K562 (cell line): Measurements from ENCODE around the gene CIAO2A. TPM values are rescaled to one million over a fixed set of nuclear protein-coding genes. Genes with fewer than 3 reads are reported as not detected.

Experiments
- ATAC-seq: fragments of 200-7000 bp; cut with Tn5 transposase; 3 replicates; pipeline ENCODE4 v1.9.1; 2020; ENCODE audit warnings: moderate library complexity
- BruUV-seq: library from RNA; stranded (reverse); fragments of 400-500 nt; replicated peaks from 2 replicates; lab custom pipeline; 2021; lab: Mats Ljungman, UMichigan
- CTCF ChIA-PET: fragments of 300-600 bp; formaldehyde crosslinking; extraction: SDS; loops from one replicate; lab custom pipeline; 2021; ENCODE audit warnings: low intra/inter-chr PET ratio; lab: Yijun Ruan, JAX
- POLR2A ChIA-PET: fragments of 300-600, 350-650 bp; sonication (Branson Sonifier 250); formaldehyde crosslinking; extraction: SDS; loops from one replicate; lab custom pipeline; 2021; ENCODE audit warnings: antibody characterized with exemption, inconsistent platforms; lab: Yijun Ruan, JAX
- DNase-seq, 4 experiments: peaks; one replicate each; pipeline versions ENCODE4 v3.0.0 to v3.0.0-alpha.2; 2011 to 2018; ENCODE audit warnings: low spot score in 3 of 4, mixed read lengths in 3 of 4; ENCODE audit errors: extremely low read depth in 1 of 4
- FAIRE-seq: peaks from 2 replicates; lab custom pipeline; 2011; peaks lifted over from hg19 to GRCh38; lab: Jason Lieb, UNC
- H2AFZ ChIP-seq: 2 replicates; pipeline ENCODE4 v1.6.0; 2011; ENCODE audit warnings: low read depth, low read length, control low read depth, inconsistent platforms
- H3K27ac ChIP-seq: fragments of 200-600 bp; 3 replicates; pipeline ENCODE4 v1.8.0; 2011; ENCODE audit warnings: low read depth, mild to moderate bottlenecking, control low read depth, inconsistent platforms, low read length, moderate library complexity, mixed read lengths; ENCODE audit errors: extremely low read depth
- H3K27me3 ChIP-seq, 2 experiments: fragments of 300-600 bp in 1 of 2; 2 replicates in 1 of 2; 3 replicates in 1 of 2; pipeline versions ENCODE4 v1.6.0 to v1.8.0; 2011; ENCODE audit warnings: inconsistent platforms in 2 of 2, low read length in 2 of 2, mild to moderate bottlenecking in 1 of 2, mixed read lengths in 1 of 2, moderate library complexity in 1 of 2; ENCODE audit not compliant: control insufficient read depth in 2 of 2, insufficient read depth in 2 of 2
- H3K36me3 ChIP-seq: fragments of 300-600 bp; 3 replicates; pipeline ENCODE4 v1.8.0; 2011; ENCODE audit warnings: mild to moderate bottlenecking, low read length, inconsistent platforms; ENCODE audit not compliant: control insufficient read depth, insufficient read depth
- H3K4me1 ChIP-seq, 2 experiments: fragments of 200-600 bp in 1 of 2; replicated peaks in 1 of 2; 2 replicates in 1 of 2; 3 replicates in 1 of 2; pipeline versions ENCODE4 v1.5.1 to v1.8.0; 2011; ENCODE audit warnings: inconsistent platforms in 2 of 2, low read length in 2 of 2, mild to moderate bottlenecking in 1 of 2, mixed read lengths in 1 of 2, moderate library complexity in 1 of 2; ENCODE audit not compliant: control insufficient read depth in 2 of 2, insufficient read depth in 2 of 2
- H3K4me2 ChIP-seq: 2 replicates; pipeline ENCODE4 v1.6.1; 2011; ENCODE audit warnings: low read length, control low read depth, inconsistent platforms, mixed read lengths; ENCODE audit not compliant: insufficient read depth
- H3K4me3 ChIP-seq: fragments of 200-600 bp; sonication (generic), shearing (Covaris generic); 2 replicates; pipeline ENCODE4 v1.5.1; 2016; ENCODE audit warnings: control low read depth, inconsistent platforms
- H3K79me2 ChIP-seq: fragments of 200-600 bp; 3 replicates; pipeline ENCODE4 v1.8.0; 2011; ENCODE audit warnings: low read length, inconsistent platforms; ENCODE audit not compliant: control insufficient read depth, insufficient read depth
- H3K9ac ChIP-seq, 2 experiments: 2 replicates each; pipeline versions ENCODE4 v1.6.0 to v1.6.1; 2011; ENCODE audit warnings: low read depth in 2 of 2, low read length in 2 of 2, control low read depth in 1 of 2, inconsistent platforms in 1 of 2, mild to moderate bottlenecking in 1 of 2, mixed read lengths in 1 of 2; ENCODE audit not compliant: insufficient read depth in 1 of 2
- H3K9me1 ChIP-seq: one replicate; pipeline ENCODE4 v1.6.0; 2011; ENCODE audit warnings: inconsistent platforms, mild to moderate bottlenecking, low read length, moderate library complexity; ENCODE audit not compliant: control insufficient read depth, insufficient read depth
- H3K9me3 ChIP-seq: replicated peaks from 2 replicates; pipeline ENCODE4 v1.5.1; 2011; ENCODE audit warnings: low read depth, low read length, inconsistent platforms; ENCODE audit not compliant: control insufficient read depth, insufficient read depth
- H4K20me1 ChIP-seq: replicated peaks from 2 replicates; pipeline ENCODE4 v1.6.1; 2011; ENCODE audit warnings: low read length, inconsistent platforms, mixed read lengths; ENCODE audit not compliant: control insufficient read depth, insufficient read depth
- CBX3 ChIP-seq, 2 experiments: IDR thresholded peaks; 1 replicate in 1 of 2; 2 replicates in 1 of 2; pipeline ENCODE4 v1.6.1; 2012; ENCODE audit warnings: inconsistent platforms in 2 of 2, low read length in 2 of 2, borderline replicate concordance in 1 of 2, control low read depth in 1 of 2
- CGGBP1 ChIP-seq: fragments of 250-450 bp; sonication (Bioruptor Pico); IDR thresholded peaks from 2 replicates; pipeline ENCODE4 v1.9.0; 2021; ENCODE audit warnings: mild to moderate bottlenecking
- FOXM1 ChIP-seq, 2 experiments: fragments of 450-650 bp in 1 of 2; sonication (generic) in 1 of 2; formaldehyde crosslinking in 1 of 2; IDR thresholded peaks; 2 replicates each; pipeline versions ENCODE4 v1.6.1 to v1.9.0; 2017 to 2022; ENCODE audit warnings: low read depth in 2 of 2, mild to moderate bottlenecking in 2 of 2, missing genetic modification reagents in 1 of 2, moderate library complexity in 1 of 2
- GABPA ChIP-seq: fragments of 200-800 bp; sonication (Bioruptor generic); conservative IDR thresholded peaks from 2 replicates; pipeline ENCODE4 v1.6.1; 2016; ENCODE audit warnings: low read depth, missing genetic modification characterization, missing compliant biosample characterization
- MECOM ChIP-seq: fragments of 250-450 bp; sonication (Bioruptor Pico); IDR thresholded peaks from 2 replicates; pipeline ENCODE4 v1.8.0; 2022; ENCODE audit warnings: inconsistent platforms
- TAF15 ChIP-seq: fragments of 200-400 bp; formaldehyde crosslinking; IDR thresholded peaks from 2 replicates; pipeline ENCODE4 v1.6.1; 2017; ENCODE audit warnings: mild to moderate bottlenecking, low read depth, low read length, moderate library complexity
- TEAD1 ChIP-seq, 2 experiments: fragments of 450-650 bp in 1 of 2; sonication (generic) in 1 of 2; formaldehyde crosslinking; IDR thresholded peaks; 2 replicates each; pipeline versions ENCODE4 v1.4.0 to v1.8.0; 2020 to 2022; ENCODE audit warnings: mild to moderate bottlenecking in 2 of 2, missing genetic modification reagents in 1 of 2
- ZBED1 ChIP-seq: IDR thresholded peaks from 2 replicates; pipeline ENCODE4 v1.6.1; 2014
- ZNF354B ChIP-seq: fragments of 250-450 bp; sonication (Bioruptor Pico); IDR thresholded peaks from 2 replicates; pipeline ENCODE4 v1.4.0; 2020
- WGBS: fragments of 100-300 bp; shearing (Covaris generic); methylation state at CpG from one replicate; pipeline ENCODE4 v1.1.6; 2016; ENCODE audit warnings: low coverage, mixed read lengths; ENCODE audit not compliant: insufficient coverage; ENCODE audit errors: missing lambda C conversion rate; 5-methylcytosine and 5-hydroxymethylcytosine counted together
- in situ Hi-C: fragments of 300-500 bp; cut with MboI; formaldehyde crosslinking; loops from 4 replicates; pipeline ENCODE4 v1.15.0; 2018; ENCODE audit warnings: inconsistent platforms, mixed read lengths
- intact Hi-C: fragments of 100-400 bp; cut with micrococcal nuclease; formaldehyde crosslinking; loops from 2 replicates; pipeline ENCODE4 v1.14.2; 2022
- polyA plus RNA-seq, 8 experiments: library from polyadenylated mRNA; depleted of rRNA in 4 of 8; stranded (reverse) in 5 of 8; unstranded in 3 of 8; fragments of >200 nt; fragmentation: Nextera tagmentation in 2 of 8; fragmentation: Illumina TruSeq in 1 of 8; extraction: Ambion mirVana in 2 of 8; extraction: Trizol in 1 of 8; gene quantifications; 2 replicates each; pipeline versions ENCODE4 v1.2.1 to v1.2.3, GENCODE V29; 2011 to 2014; ENCODE audit warnings: inconsistent platforms in 1 of 8, missing spikeins in 1 of 8
- total RNA-seq, 7 experiments: library from RNA; depleted of rRNA in 6 of 7; stranded (reverse); fragments of >200 nt in 6 of 7; fragmentation: Illumina TruSeq in 2 of 7; extraction: Trizol in 2 of 7; gene quantifications; 2 replicates each; pipeline versions ENCODE4 v1.2.1 to v1.2.3, GENCODE V29; 2011 to 2021; ENCODE audit warnings: low replicate concordance in 1 of 7

The CIAO2A gene
- total and polyA plus RNA-seq, 9 of the 15 experiments (the other 6 are each of a cell fraction or from before 2014, with no cell fraction given), result 161 to 429 (median 313) TPM

- TF ChIP-seq TEAD1 (CRISPR knock-in tag; IDR thresholded peaks at IDR 0.05), result 0 out of 4 replicates have a peak, but pooled peaks of 1 of the 2 experiments have one; percentile 10
- TF ChIP-seq TAF15, result no peak
- no peak for TF ChIP-seq CGGBP1
- no peak for TF ChIP-seq CBX3 (IDR thresholded peaks at IDR 0.05; ENCODE audit: borderline replicate concordance in 1 of 2, low read length in 2 of 2)
- TF ChIP-seq, all 486 proteins: peak for 14
These were observed 23.5 kb downstream of the CIAO2A start (continued) for GRCh38 chr15:64070106-64070505.

GRCh38 chr15:64068133-64068532, 25.5 kb downstream of the CIAO2A start:
- POLR2A ChIA-PET, result interaction anchor here (0.7 kb wide), 1 partner anchor 619 kb away, joined by 3 read pairs; no protein-coding TSS in a partner anchor
- H3K9ac ChIP-seq, result no peak overlapping the region
- TF ChIP-seq MECOM (CRISPR knock-in tag) (no peak), ZBED1 (no peak), FOXM1 (IDR thresholded peaks at IDR 0.05; ENCODE audit: low read depth) (no peak), FOXM1 (CRISPR knock-in tag; IDR thresholded peaks at IDR 0.05; ENCODE audit: low read depth) (no peak), ZNF354B (CRISPR knock-in tag) (no peak), GABPA (no peak)

More at GRCh38 chr15:64068133-64068532, 25.5 kb downstream of the CIAO2A start:
- WGBS, result 49% methylated on average over 4 of the region's 4 CpGs
- no TSS peak for BruUV-seq
- H3K36me3 ChIP-seq, result peaks cover 30% of the 10 kb centered on the region
- no peak overlapping the region for H3K4me2 ChIP-seq
- H3K79me2 ChIP-seq, result no peaks in the 10 kb centered on the region
- intact Hi-C loops (loop anchor here (2.0 to 5.0 kb wide), 5 partner anchors 85 to 781 kb away; partner anchors contain the start of gene FBXL22), in situ Hi-C loops (loop anchor here (5.0 to 25.0 kb wide), 3 partner anchors 456 to 781 kb away; partner anchors contain the start of gene APH1B)
- no peak overlapping the region for H3K27ac ChIP-seq
- H3K27me3 ChIP-seq, result no peaks in the 10 kb centered on the region
- no peak overlapping the region for H2AFZ ChIP-seq
- no peaks in the 10 kb centered on the region for H3K9me1 ChIP-seq
- CTCF ChIA-PET, result interaction anchor here (0.8 to 3.3 kb wide), 4 partner anchors 315 to 1020 kb away, joined by 3 to 12 read pairs (median 6); no protein-coding TSS in a partner anchor
- peak in 1 of 4 experiments; percentile 4 for DNase-seq
- ATAC-seq, result no peak
- H4K20me1 ChIP-seq, result peaks cover 5% of the 10 kb centered on the region; the same call in 1 of the 2 replicates
- H3K9me3 ChIP-seq, result no peaks in the 10 kb centered on the region
- peak; percentile 40 for FAIRE-seq
- H3K4me1 ChIP-seq, result peaks cover 3 to 29% of the 10 kb centered on the region in 2 experiments; a peak in 4 of 5 replicates
- no peak overlapping the region for H3K4me3 ChIP-seq
